BLaER1 (cell line): ENCODE measurements around the gene CD46.

Experiments used
- H3K27ac ChIP-seq: shearing (Covaris generic); formaldehyde crosslinking; 2 replicates; pipeline ENCODE4 v1.8.1; 2022
- H3K27me3 ChIP-seq: shearing (Covaris generic); formaldehyde crosslinking; 2 replicates; pipeline ENCODE4 v1.8.1; 2022
- H3K36me3 ChIP-seq: shearing (Covaris generic); formaldehyde crosslinking; 2 replicates; pipeline ENCODE4 v1.8.1; 2022
- H3K4me1 ChIP-seq: shearing (Covaris generic); formaldehyde crosslinking; 2 replicates; pipeline ENCODE4 v1.8.1; 2022
- H3K4me2 ChIP-seq: shearing (Covaris generic); formaldehyde crosslinking; 2 replicates; pipeline ENCODE4 v1.8.1; 2022
- H3K4me3 ChIP-seq: shearing (Covaris generic); formaldehyde crosslinking; 2 replicates; pipeline ENCODE4 v1.8.1; 2022
- H3K9ac ChIP-seq: shearing (Covaris generic); formaldehyde crosslinking; 2 replicates; pipeline ENCODE4 v1.8.1; 2022
- H3K9me3 ChIP-seq: shearing (Covaris generic); formaldehyde crosslinking; 2 replicates; pipeline ENCODE4 v1.8.1; 2022
- H4K20me1 ChIP-seq: shearing (Covaris generic); formaldehyde crosslinking; 2 replicates; pipeline ENCODE4 v1.8.1; 2022
- Cebpa-rat ChIP-seq: shearing (Covaris generic); IDR thresholded peaks from 2 replicates; pipeline ENCODE4 v1.8.1; 2022

CD46 gene

DNA sequence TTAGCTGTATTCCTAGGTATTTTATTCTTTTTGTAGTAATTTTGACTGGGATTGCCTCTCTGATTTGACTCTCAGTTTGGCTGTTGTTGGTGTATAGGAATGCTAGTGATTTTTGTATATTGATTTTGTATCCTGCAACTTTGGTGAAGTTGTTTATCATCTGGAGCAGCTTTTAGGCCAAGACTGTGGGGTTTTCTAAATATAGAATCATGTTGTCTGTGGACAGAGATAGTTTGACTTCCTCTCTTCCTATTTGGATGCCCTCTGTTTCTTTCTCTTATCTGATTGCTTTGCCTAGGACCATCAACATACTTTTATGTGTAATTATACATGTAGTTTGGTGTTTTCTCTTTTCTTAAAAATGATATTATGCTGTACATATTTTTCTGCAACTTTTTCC is 27.2 kb downstream of the CD46 start:
- Histone ChIP-seq H4K20me1 (no peaks in the 10 kb centered on the region), H3K27me3 (no peaks in the 10 kb centered on the region), H3K9me3 (peaks cover 28% of the 10 kb centered on the region), H3K9ac (no peak overlapping the region), H3K4me1 (peaks cover 6% of the 10 kb centered on the region; the same call in 1 of the 2 replicates), H3K4me3 (no peak overlapping the region), H3K36me3 (peaks cover 92% of the 10 kb centered on the region), H3K27ac (no peak overlapping the region), H3K4me2 (no peak overlapping the region)
- TF ChIP-seq Cebpa-rat, result no peak

- Histone ChIP-seq H3K9ac (no peak overlapping the region), H3K4me3 (no peak overlapping the region), H3K36me3 (peaks cover 78% of the 10 kb centered on the region), H3K27me3 (no peaks in the 10 kb centered on the region), H3K4me2 (no peak overlapping the region), H3K4me1 (peaks cover 6% of the 10 kb centered on the region; the same call in 1 of the 2 replicates), H4K20me1 (no peaks in the 10 kb centered on the region), H3K27ac (no peak overlapping the region), H3K9me3 (peaks cover 21% of the 10 kb centered on the region)
- no peak for TF ChIP-seq Cebpa-rat
Measured at GRCh38 chr1:207781312-207781711, 29.5 kb downstream of the CD46 start.

DNA sequence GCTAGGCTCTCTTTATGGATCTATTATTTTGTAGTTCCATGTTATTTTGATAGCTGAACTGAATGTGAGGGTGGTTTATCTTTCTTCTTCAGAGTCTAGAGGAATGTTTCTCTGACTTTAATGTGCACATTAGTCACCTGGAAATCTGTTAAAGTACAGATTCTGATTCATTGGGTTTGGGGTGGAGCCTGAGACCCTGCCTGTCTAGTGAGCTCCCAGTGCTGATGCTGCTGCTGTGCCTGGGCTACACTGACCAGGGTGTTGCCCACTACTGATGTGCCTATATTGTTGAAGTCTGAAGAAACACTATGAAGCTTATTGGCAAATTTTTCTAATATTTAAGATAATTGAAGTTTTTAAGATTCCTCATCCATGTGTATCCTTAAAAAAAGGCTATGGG is 35.9 kb downstream of the CD46 start:
- no peak overlapping the region for H3K9ac ChIP-seq

GRCh38 chr1:207789386-207789785 is 37.5 kb downstream of the CD46 start:
- Histone ChIP-seq H3K9ac (no peak overlapping the region), H3K4me1 (no peaks in the 10 kb centered on the region), H4K20me1 (no peaks in the 10 kb centered on the region), H3K36me3 (peaks cover 46% of the 10 kb centered on the region), H3K4me3 (no peak overlapping the region), H3K9me3 (no peaks in the 10 kb centered on the region; the same call in 1 of the 2 replicates), H3K4me2 (no peak overlapping the region), H3K27ac (no peak overlapping the region), H3K27me3 (no peaks in the 10 kb centered on the region)
- no peak for TF ChIP-seq Cebpa-rat

More for the DNA sequence above, 35.9 kb downstream of the CD46 start:
- Histone ChIP-seq H3K36me3 (peaks cover 57% of the 10 kb centered on the region), H3K4me3 (no peak overlapping the region), H3K4me1 (no peaks in the 10 kb centered on the region), H3K9me3 (no peaks in the 10 kb centered on the region; the same call in 1 of the 2 replicates), H4K20me1 (no peaks in the 10 kb centered on the region), H3K27ac (no peak overlapping the region), H3K4me2 (no peak overlapping the region), H3K27me3 (no peaks in the 10 kb centered on the region)
- TF ChIP-seq Cebpa-rat, result no peak

- no peaks in the 10 kb centered on the region for H3K4me1 ChIP-seq
- peaks cover 46% of the 10 kb centered on the region for H3K36me3 ChIP-seq
- H3K27ac ChIP-seq, result no peak overlapping the region
- H3K27me3 ChIP-seq, result no peaks in the 10 kb centered on the region
- no peak overlapping the region for H3K4me2 ChIP-seq
- H3K4me3 ChIP-seq, result no peak overlapping the region
- no peak for TF ChIP-seq Cebpa-rat
- H4K20me1 ChIP-seq, result no peaks in the 10 kb centered on the region
- no peak overlapping the region for H3K9ac ChIP-seq
- no peaks in the 10 kb centered on the region for H3K9me3 ChIP-seq
Measured at GRCh38 chr1:207789792-207790787, 38.2 kb downstream of the CD46 start.

- H3K4me1 ChIP-seq, result no peaks in the 10 kb centered on the region
- no peaks in the 10 kb centered on the region for H3K9me3 ChIP-seq
- no peaks in the 10 kb centered on the region for H3K27me3 ChIP-seq
- H3K4me3 ChIP-seq, result no peak overlapping the region
- no peak for TF ChIP-seq Cebpa-rat
- H3K27ac ChIP-seq, result no peak overlapping the region
- H4K20me1 ChIP-seq, result no peaks in the 10 kb centered on the region
- H3K36me3 ChIP-seq, result peaks cover 51% of the 10 kb centered on the region
- H3K4me2 ChIP-seq, result no peak overlapping the region
- H3K9ac ChIP-seq, result no peak overlapping the region
Measured at GRCh38 chr1:207791290-207791689, 39.4 kb downstream of the CD46 start.

GRCh38 chr1:207793327-207793726 is 41.5 kb downstream of the CD46 start:
- no peak overlapping the region for H3K27ac ChIP-seq
- H3K36me3 ChIP-seq, result peaks cover 36% of the 10 kb centered on the region
- TF ChIP-seq Cebpa-rat, result no peak
- no peaks in the 10 kb centered on the region for H3K27me3 ChIP-seq
- no peak overlapping the region for H3K4me3 ChIP-seq
- H3K9ac ChIP-seq, result no peak overlapping the region
- peaks cover under 1% of the 10 kb centered on the region; the same call in 1 of the 2 replicates for H3K4me1 ChIP-seq
- H3K4me2 ChIP-seq, result no peak overlapping the region
- no peaks in the 10 kb centered on the region for H3K9me3 ChIP-seq
- peaks cover 8% of the 10 kb centered on the region for H4K20me1 ChIP-seq

DNA sequence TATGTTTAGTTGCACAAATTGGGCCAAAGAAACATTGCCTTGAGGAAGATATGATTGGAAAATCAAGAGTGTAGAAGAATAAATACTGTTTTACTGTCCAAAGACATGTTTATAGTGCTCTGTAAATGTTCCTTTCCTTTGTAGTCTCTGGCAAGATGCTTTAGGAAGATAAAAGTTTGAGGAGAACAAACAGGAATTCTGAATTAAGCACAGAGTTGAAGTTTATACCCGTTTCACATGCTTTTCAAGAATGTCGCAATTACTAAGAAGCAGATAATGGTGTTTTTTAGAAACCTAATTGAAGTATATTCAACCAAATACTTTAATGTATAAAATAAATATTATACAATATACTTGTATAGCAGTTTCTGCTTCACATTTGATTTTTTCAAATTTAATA is 43.0 kb downstream of the CD46 start:
- peaks cover 11% of the 10 kb centered on the region for H3K4me1 ChIP-seq
- no peak overlapping the region for H3K9ac ChIP-seq
- peaks cover 30% of the 10 kb centered on the region for H3K36me3 ChIP-seq
- H3K27ac ChIP-seq, result no peak overlapping the region
- no peak overlapping the region for H3K4me3 ChIP-seq
- no peak overlapping the region for H3K4me2 ChIP-seq
- no peak for TF ChIP-seq Cebpa-rat
- H3K9me3 ChIP-seq, result no peaks in the 10 kb centered on the region
- peaks cover 17% of the 10 kb centered on the region for H4K20me1 ChIP-seq
- no peaks in the 10 kb centered on the region for H3K27me3 ChIP-seq

DNA sequence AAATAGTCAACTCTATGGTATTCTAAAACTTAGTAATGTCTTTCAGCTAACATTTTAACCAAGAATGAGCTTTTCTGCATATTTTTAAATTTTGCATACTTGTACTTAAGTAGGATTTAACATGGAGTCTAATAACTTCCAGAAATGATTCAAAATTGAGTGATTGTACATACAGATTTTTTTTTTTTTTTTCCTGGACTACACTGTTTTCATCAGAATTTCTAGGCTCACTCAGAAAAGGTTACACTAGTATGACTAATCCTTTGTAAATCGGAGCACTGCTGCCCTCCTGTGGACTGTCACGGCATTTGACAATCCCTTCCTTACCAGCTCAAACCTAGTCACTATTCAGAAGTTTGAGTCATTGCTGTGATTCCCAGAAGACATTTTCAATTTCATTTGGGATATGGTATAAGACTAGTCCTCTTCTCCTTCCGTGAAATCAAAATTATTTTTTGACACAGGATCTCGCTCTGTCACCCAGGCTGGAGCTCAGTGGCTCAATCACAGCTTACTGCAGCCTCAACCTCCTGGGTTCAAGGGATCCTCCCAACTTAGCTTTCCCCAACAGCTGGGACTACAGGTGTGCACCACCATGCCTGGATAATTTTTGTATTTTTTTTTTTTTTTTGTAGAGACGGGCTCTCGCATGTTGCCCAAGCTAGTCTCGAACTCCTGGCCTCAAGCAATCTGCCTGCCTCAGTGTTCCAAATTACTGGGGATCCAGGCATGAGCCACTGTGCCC is 45.5 kb downstream of the CD46 start:
- H4K20me1 ChIP-seq, result peaks cover 24% of the 10 kb centered on the region
- H3K4me3 ChIP-seq, result no peak overlapping the region
- H3K4me2 ChIP-seq, result no peak overlapping the region
- no peak overlapping the region for H3K27ac ChIP-seq
- H3K4me1 ChIP-seq, result peaks cover 18% of the 10 kb centered on the region
- no peak overlapping the region for H3K9ac ChIP-seq
- peaks cover 34% of the 10 kb centered on the region for H3K36me3 ChIP-seq
- H3K9me3 ChIP-seq, result no peaks in the 10 kb centered on the region
- TF ChIP-seq Cebpa-rat, result no peak
- no peaks in the 10 kb centered on the region for H3K27me3 ChIP-seq

- no peak overlapping the region for H3K4me3 ChIP-seq
- H3K9ac ChIP-seq, result no peak overlapping the region
- peaks cover 24% of the 10 kb centered on the region for H4K20me1 ChIP-seq
- H3K4me2 ChIP-seq, result peak overlapping the region; percentile 46
- H3K9me3 ChIP-seq, result no peaks in the 10 kb centered on the region
- H3K36me3 ChIP-seq, result peaks cover 43% of the 10 kb centered on the region
- no peak for TF ChIP-seq Cebpa-rat
- peaks cover 18% of the 10 kb centered on the region for H3K4me1 ChIP-seq
- H3K27me3 ChIP-seq, result no peaks in the 10 kb centered on the region
- no peak overlapping the region for H3K27ac ChIP-seq
Measured at GRCh38 chr1:207798847-207799246, 47.0 kb downstream of the CD46 start.
